Ramos (cell line): ENCODE results near the gene LMNTD2.

Experiments used
- in situ Hi-C: fragments of 300-500 bp; cut with MboI; formaldehyde crosslinking; loops from one replicate; pipeline ENCODE4 v1.14.3; 2022; ENCODE audit warnings: low sequenced_read_pairs; ENCODE audit not compliant: unreplicated experiment

Gene LMNTD2

GRCh38 chr11:560305-561147 lies at the start of gene LMNTD2, which contains the start of gene RASSF7:
Gene LMNTD2 (minus strand): TSS chr11:560738. CDS start chr11:560716, 22 bp downstream.
Gene RASSF7 (plus strand): TSS chr11:560970. CDS start chr11:561769, 799 bp downstream.
- in situ Hi-C loops, result no loop called here

GRCh38 chr11:609341-609811 lies 48.8 kb upstream of the LMNTD2 start:
- in situ Hi-C loops, result no loop called here

GRCh38 chr11:608791-609251 lies 48.3 kb upstream of the LMNTD2 start:
- in situ Hi-C loops, result no loop called here

- in situ Hi-C loops, result no loop called here
Measured at GRCh38 chr11:607971-608659, 47.6 kb upstream of the LMNTD2 start.

GRCh38 chr11:607020-607780 lies 46.7 kb upstream of the LMNTD2 start:
- in situ Hi-C loops, result no loop called here

GRCh38 chr11:606245-606644 lies 45.7 kb upstream of the LMNTD2 start:
- in situ Hi-C loops, result no loop called here

- in situ Hi-C loops, result no loop called here
Measured at GRCh38 chr11:605286-606129, 45.0 kb upstream of the LMNTD2 start.

GRCh38 chr11:603154-603553 lies 42.6 kb upstream of the LMNTD2 start:
- in situ Hi-C loops, result no loop called here

- in situ Hi-C loops, result no loop called here
Measured at GRCh38 chr11:601573-602245, 41.2 kb upstream of the LMNTD2 start.

- in situ Hi-C loops, result no loop called here
Measured at GRCh38 chr11:598005-598680, 37.6 kb upstream of the LMNTD2 start.

- in situ Hi-C loops, result no loop called here
Measured at GRCh38 chr11:597166-597725, 36.7 kb upstream of the LMNTD2 start.

GRCh38 chr11:596374-596773 lies 35.8 kb upstream of the LMNTD2 start:
- in situ Hi-C loops, result no loop called here

- in situ Hi-C loops, result no loop called here
Measured at GRCh38 chr11:595400-595799, 34.9 kb upstream of the LMNTD2 start.

- in situ Hi-C loops, result no loop called here
Measured at GRCh38 chr11:593347-593746, 32.8 kb upstream of the LMNTD2 start.

GRCh38 chr11:592918-593317 lies 32.4 kb upstream of the LMNTD2 start:
- in situ Hi-C loops, result no loop called here

- in situ Hi-C loops, result no loop called here
Measured at GRCh38 chr11:592501-592900, 32.0 kb upstream of the LMNTD2 start.

- in situ Hi-C loops, result no loop called here
Measured at GRCh38 chr11:590997-591396, 30.5 kb upstream of the LMNTD2 start.

- in situ Hi-C loops, result no loop called here
Measured at GRCh38 chr11:589798-590197, 29.3 kb upstream of the LMNTD2 start.
